ENCODE results near the gene PDE9A. TPM values are rescaled to one million over a fixed set of nuclear protein-coding genes. Genes with fewer than 3 reads are reported as not detected.

PDE9A gene
- total RNA-seq, 2 donors from 2014 or later = 45.9 to 62.4 TPM

DNA sequence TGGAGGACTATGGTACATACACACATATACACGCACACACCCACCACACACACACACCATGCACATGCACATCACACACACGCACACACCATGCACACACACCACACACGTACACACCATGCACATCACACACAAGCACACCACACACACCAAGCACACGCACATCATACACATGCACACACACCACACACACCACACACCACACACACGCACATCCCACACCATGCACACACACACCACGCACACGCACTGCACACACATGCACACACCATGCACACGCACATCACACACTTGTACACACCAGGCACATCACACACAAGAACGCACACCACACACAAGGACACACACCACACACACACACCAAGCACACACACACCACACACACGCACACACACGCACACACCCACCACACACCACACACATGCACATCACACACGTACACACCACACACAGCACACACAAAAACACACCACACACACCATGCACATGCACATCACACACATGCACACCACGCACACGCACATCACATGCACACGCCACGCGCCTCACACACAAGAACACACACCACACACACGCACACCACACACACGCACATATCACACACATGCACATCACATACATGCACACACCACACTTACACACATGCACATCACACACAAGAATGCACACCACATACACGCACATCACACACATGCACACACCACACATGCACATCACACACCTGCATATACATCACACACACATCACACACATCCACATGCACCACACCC lies 9.2 kb downstream of the PDE9A start:
- 89% methylated on average over 9 to 20 of the region's 20 CpGs for WGBS, 2 experiments (ENCODE audit: insufficient coverage in 1 of 2, insufficient read length in 1 of 2)

DNA sequence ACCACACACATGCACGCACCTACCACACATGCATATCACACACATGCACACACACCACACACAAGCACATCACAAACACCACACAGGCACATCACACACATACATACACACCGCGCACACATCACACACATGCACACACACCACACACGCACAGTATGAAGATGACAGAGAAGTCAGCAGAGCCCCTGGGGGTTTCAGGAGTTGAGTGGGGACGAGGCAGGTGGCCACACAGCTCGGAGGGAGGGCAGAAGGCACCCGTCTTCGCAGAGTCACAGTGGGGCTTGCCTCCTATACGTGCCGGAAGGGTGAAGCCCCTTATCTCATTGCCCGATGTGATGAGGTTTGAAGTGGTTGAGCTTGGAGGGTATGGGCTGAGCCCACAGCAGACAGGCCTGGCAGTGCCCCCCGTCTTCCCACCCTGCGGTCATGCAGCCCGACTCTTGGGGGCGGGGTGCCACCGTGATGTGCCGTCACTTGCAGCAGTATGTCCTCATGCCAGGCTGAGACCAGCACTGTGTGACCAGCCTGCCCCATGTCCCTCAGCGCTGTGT lies 9.9 kb downstream of the PDE9A start:
- H3K27me3 ChIP-seq (ENCODE audit: control insufficient read depth, insufficient read depth, low read length, poor library complexity, severe bottlenecking) = no peaks in the 10 kb centered on the region
- H3K4me1 Mint-ChIP-seq = peaks cover 17% of the 10 kb centered on the region

More for the DNA sequence above, 9.2 kb downstream of the PDE9A start:
- Histone ChIP-seq H3K9ac (ENCODE audit: extremely low read depth, low read length, poor library complexity, severe bottlenecking) (no peak overlapping the region), H3K4me1 (ENCODE audit: control insufficient read depth, insufficient read depth, low read length) (peaks cover 7% of the 10 kb centered on the region), H3K36me3 (ENCODE audit: control insufficient read depth, insufficient read depth, low read length) (peaks cover 33% of the 10 kb centered on the region), H3K27me3 (ENCODE audit: control insufficient read depth, insufficient read depth, low read length, poor library complexity, severe bottlenecking) (no peaks in the 10 kb centered on the region), H3K4me3 (ENCODE audit: low read length) (no peak overlapping the region), H3K27ac (ENCODE audit: low read depth, low read length) (no peak overlapping the region), H3K9me3 (ENCODE audit: control insufficient read depth, low read length) (no peaks in the 10 kb centered on the region)
- Mint-ChIP-seq H3K36me3 (ENCODE audit: low read depth) (peaks cover 30% of the 10 kb centered on the region), H3K27ac (no peak overlapping the region), H3K4me1 (peaks cover 12% of the 10 kb centered on the region), H3K9me3 (no peaks in the 10 kb centered on the region), H3K27me3 (ENCODE audit: insufficient read depth) (no peaks in the 10 kb centered on the region), H3K4me3 (no peak overlapping the region)
- DNase-seq = no peak
- TF ChIP-seq, protein P1, sequence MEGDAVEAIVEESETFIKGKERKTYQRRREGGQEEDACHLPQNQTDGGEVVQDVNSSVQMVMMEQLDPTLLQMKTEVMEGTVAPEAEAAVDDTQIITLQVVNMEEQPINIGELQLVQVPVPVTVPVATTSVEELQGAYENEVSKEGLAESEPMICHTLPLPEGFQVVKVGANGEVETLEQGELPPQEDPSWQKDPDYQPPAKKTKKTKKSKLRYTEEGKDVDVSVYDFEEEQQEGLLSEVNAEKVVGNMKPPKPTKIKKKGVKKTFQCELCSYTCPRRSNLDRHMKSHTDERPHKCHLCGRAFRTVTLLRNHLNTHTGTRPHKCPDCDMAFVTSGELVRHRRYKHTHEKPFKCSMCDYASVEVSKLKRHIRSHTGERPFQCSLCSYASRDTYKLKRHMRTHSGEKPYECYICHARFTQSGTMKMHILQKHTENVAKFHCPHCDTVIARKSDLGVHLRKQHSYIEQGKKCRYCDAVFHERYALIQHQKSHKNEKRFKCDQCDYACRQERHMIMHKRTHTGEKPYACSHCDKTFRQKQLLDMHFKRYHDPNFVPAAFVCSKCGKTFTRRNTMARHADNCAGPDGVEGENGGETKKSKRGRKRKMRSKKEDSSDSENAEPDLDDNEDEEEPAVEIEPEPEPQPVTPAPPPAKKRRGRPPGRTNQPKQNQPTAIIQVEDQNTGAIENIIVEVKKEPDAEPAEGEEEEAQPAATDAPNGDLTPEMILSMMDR (conservative IDR thresholded peaks at IDR 0.05) = no peak

DNA sequence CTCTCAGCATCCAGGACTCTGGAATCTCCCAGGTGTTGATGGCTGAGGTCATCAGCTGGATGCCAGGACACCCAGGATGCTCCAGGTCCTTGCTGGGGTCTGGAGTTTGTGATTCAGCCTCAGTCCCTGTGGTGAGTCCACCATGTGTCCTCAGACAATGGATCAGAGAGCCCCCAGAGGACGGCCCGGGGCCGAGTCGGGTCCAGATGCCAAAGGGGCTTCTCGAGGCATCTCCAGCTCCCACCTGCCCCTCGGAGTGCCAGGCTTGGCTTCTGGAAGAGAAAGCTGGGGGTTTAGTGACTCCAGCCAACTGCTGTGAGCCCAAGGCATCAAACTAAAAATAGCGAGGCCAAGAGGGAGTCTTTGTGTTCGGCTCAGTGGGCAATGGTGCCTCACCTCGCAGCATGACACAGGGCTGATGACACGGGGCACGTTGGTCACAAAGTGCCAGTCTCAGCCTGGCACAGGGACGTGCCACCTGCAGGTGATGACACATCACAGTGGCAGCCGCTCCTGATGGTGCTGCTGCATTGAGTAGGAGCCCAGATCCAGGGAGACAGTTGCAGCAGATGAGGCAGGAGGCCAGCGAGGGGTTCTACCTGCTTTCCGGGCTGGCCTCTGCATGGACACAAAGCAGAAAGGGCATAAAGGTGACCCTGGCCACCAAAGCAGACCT lies 10.6 kb downstream of the PDE9A start:
- Mint-ChIP-seq H3K4me1 (peaks cover 22% of the 10 kb centered on the region), H3K36me3 (ENCODE audit: low read depth) (peaks cover 31% of the 10 kb centered on the region), H3K27me3 (ENCODE audit: insufficient read depth) (no peaks in the 10 kb centered on the region), H3K9me3 (no peaks in the 10 kb centered on the region), H3K27ac (no peak overlapping the region), H3K4me3 (no peak overlapping the region)
- no peaks in the 10 kb centered on the region for H3K9me3 ChIP-seq (ENCODE audit: control insufficient read depth, low read length)
- peaks cover 41% of the 10 kb centered on the region for H3K36me3 ChIP-seq (ENCODE audit: control insufficient read depth, insufficient read depth, low read length)
- TF ChIP-seq, protein P1 (conservative IDR thresholded peaks at IDR 0.05) = no peak
- H3K9ac ChIP-seq (ENCODE audit: extremely low read depth, low read length, poor library complexity, severe bottlenecking) = no peak overlapping the region
- 93 to 98% methylated on average over 13 to 15 of the region's 15 CpGs for WGBS, 2 experiments (ENCODE audit: insufficient coverage in 1 of 2, insufficient read length in 1 of 2)
- H3K4me1 ChIP-seq (ENCODE audit: control insufficient read depth, insufficient read depth, low read length) = peaks cover 11% of the 10 kb centered on the region
- no peak for DNase-seq
- no peaks in the 10 kb centered on the region for H3K27me3 ChIP-seq (ENCODE audit: control insufficient read depth, insufficient read depth, low read length, poor library complexity, severe bottlenecking)
- no peak overlapping the region for H3K4me3 ChIP-seq (ENCODE audit: low read length)
- H3K27ac ChIP-seq (ENCODE audit: low read depth, low read length) = no peak overlapping the region

More for the DNA sequence above, 9.9 kb downstream of the PDE9A start:
- DNase-seq = no peak
- Histone ChIP-seq H3K9me3 (ENCODE audit: control insufficient read depth, low read length) (no peaks in the 10 kb centered on the region), H3K4me1 (ENCODE audit: control insufficient read depth, insufficient read depth, low read length) (peaks cover 10% of the 10 kb centered on the region), H3K9ac (ENCODE audit: extremely low read depth, low read length, poor library complexity, severe bottlenecking) (no peak overlapping the region), H3K4me3 (ENCODE audit: low read length) (no peak overlapping the region), H3K36me3 (ENCODE audit: control insufficient read depth, insufficient read depth, low read length) (peaks cover 39% of the 10 kb centered on the region), H3K27ac (ENCODE audit: low read depth, low read length) (no peak overlapping the region)
- no peaks in the 10 kb centered on the region for H3K9me3 Mint-ChIP-seq
- TF ChIP-seq, protein P1 (conservative IDR thresholded peaks at IDR 0.05) = no peak
- 93 to 100% methylated on average over 8 to 18 of the region's 18 CpGs for WGBS, 2 experiments (ENCODE audit: insufficient coverage in 1 of 2, insufficient read length in 1 of 2)
- no peak overlapping the region for H3K27ac Mint-ChIP-seq
- H3K27me3 Mint-ChIP-seq (ENCODE audit: insufficient read depth) = no peaks in the 10 kb centered on the region
- no peak overlapping the region for H3K4me3 Mint-ChIP-seq
- peaks cover 30% of the 10 kb centered on the region for H3K36me3 Mint-ChIP-seq (ENCODE audit: low read depth)
